Colonic mucosa (tissue), 4 donors: ENCODE data around the gene MEIS1. TPM values are rescaled to one million over a fixed set of nuclear protein-coding genes. Genes with fewer than 3 reads are reported as not detected.

ENCODE experiments used
- DNase-seq: peaks from one replicate; pipeline ENCODE4 v3.0.0-alpha.2; 2020
- H3K27ac ChIP-seq: fragments of 200-600 bp; one replicate; pipeline ENCODE4 v1.8.0; 2021
- H3K27me3 ChIP-seq: fragments of 200-600 bp; one replicate; pipeline ENCODE4 v1.8.0; 2021
- H3K36me3 ChIP-seq: fragments of 200-600 bp; one replicate; pipeline ENCODE4 v1.8.0; 2021
- H3K4me1 ChIP-seq: fragments of 200-600 bp; one replicate; pipeline ENCODE4 v1.8.0; 2021; ENCODE audit warnings: mild to moderate bottlenecking
- H3K4me3 ChIP-seq: fragments of 200-600 bp; one replicate; pipeline ENCODE4 v1.8.0; 2021
- H3K9ac ChIP-seq, 2 donors: one replicate each; pipeline ENCODE4 v1.7.0; 2013; ENCODE audit warnings: control low read depth in 2 of 2, low read depth in 2 of 2, low read length in 2 of 2
- H3K9me3 ChIP-seq: fragments of 200-600 bp; one replicate; pipeline ENCODE4 v1.8.0; 2021
- CTCF ChIP-seq: fragments of 200-600 bp; IDR thresholded peaks from one replicate; pipeline ENCODE4 v1.8.0; 2022; ENCODE audit warnings: antibody characterized with exemption, mild to moderate bottlenecking
- intact Hi-C: fragments of 100-400 bp; cut with DNase I; formaldehyde crosslinking; loops from one replicate; pipeline ENCODE4 v1.14.1; 2022
- total RNA-seq, 2 donors: library from RNA; stranded (reverse); fragmentation: NEBNext Ultra II Directional in 1 of 2; extraction: Animal tissue kit (Norgen Biotek cat#: 25700) in 1 of 2; gene quantifications; one replicate each; pipeline ENCODE4 v1.2.1, GENCODE V29; 2021
- donor health status: healthy.
- donor health status: DM: no; HTN: no; CAD: no.
- donor health status: DM: no; HTN: no; CAD: no.

MEIS1 gene
- total RNA-seq, 2 donors from 2014 or later: 8.9 to 23.1 TPM

GRCh38 chr2:66461664-66462500 lies 27.0 kb downstream of the MEIS1 start:
- H3K27ac ChIP-seq: no peak overlapping the region
- H3K4me3 ChIP-seq: no peak overlapping the region
- no peaks in the 10 kb centered on the region for H3K36me3 ChIP-seq
- H3K4me1 ChIP-seq: no peaks in the 10 kb centered on the region
- H3K27me3 ChIP-seq: no peaks in the 10 kb centered on the region
- H3K9me3 ChIP-seq: no peaks in the 10 kb centered on the region
- H3K9ac ChIP-seq: no peak overlapping the region
- no peak for DNase-seq
- no peak for TF ChIP-seq CTCF
- intact Hi-C loops: no loop called here

GRCh38 chr2:66462501-66462825 lies 27.5 kb downstream of the MEIS1 start:
- Histone ChIP-seq H3K4me1 (no peaks in the 10 kb centered on the region), H3K27ac (no peak overlapping the region)

GRCh38 chr2:66463206-66463755 lies 28.4 kb downstream of the MEIS1 start:
- Histone ChIP-seq H3K27me3 (no peaks in the 10 kb centered on the region), H3K9ac (no peak overlapping the region), H3K4me1 (no peaks in the 10 kb centered on the region), H3K27ac (no peak overlapping the region), H3K9me3 (no peaks in the 10 kb centered on the region), H3K4me3 (no peak overlapping the region), H3K36me3 (no peaks in the 10 kb centered on the region)
- TF ChIP-seq CTCF: no peak
- intact Hi-C loops: no loop called here
- DNase-seq: no peak

More at GRCh38 chr2:66462501-66462825, 27.5 kb downstream of the MEIS1 start:
- DNase-seq: no peak
- Histone ChIP-seq H3K9me3 (no peaks in the 10 kb centered on the region), H3K27me3 (no peaks in the 10 kb centered on the region), H3K4me3 (no peak overlapping the region), H3K36me3 (no peaks in the 10 kb centered on the region), H3K9ac (no peak overlapping the region)
- intact Hi-C loops: no loop called here
- TF ChIP-seq CTCF: no peak

GRCh38 chr2:66464930-66465637 lies 30.2 kb downstream of the MEIS1 start:
- intact Hi-C loops: no loop called here
- Histone ChIP-seq H3K36me3 (no peaks in the 10 kb centered on the region), H3K4me3 (no peak overlapping the region), H3K27ac (no peak overlapping the region), H3K27me3 (no peaks in the 10 kb centered on the region), H3K4me1 (no peaks in the 10 kb centered on the region), H3K9me3 (no peaks in the 10 kb centered on the region), H3K9ac (no peak overlapping the region)
- TF ChIP-seq CTCF: no peak
- DNase-seq: no peak

- no peaks in the 10 kb centered on the region for H3K4me1 ChIP-seq
- no peaks in the 10 kb centered on the region for H3K9me3 ChIP-seq
- no peaks in the 10 kb centered on the region for H3K27me3 ChIP-seq
- H3K36me3 ChIP-seq: no peaks in the 10 kb centered on the region
- no peak overlapping the region for H3K9ac ChIP-seq
- intact Hi-C loops: no loop called here
- no peak for TF ChIP-seq CTCF
- H3K27ac ChIP-seq: no peak overlapping the region
- H3K4me3 ChIP-seq: no peak overlapping the region
- DNase-seq: no peak
These were observed 31.5 kb downstream of the MEIS1 start for GRCh38 chr2:66466433-66466832.
